Fibroblast of skin of right biceps (primary cell): ENCODE data around the gene ZNF175.
"Not testable (repeated sequence)": the region's sequence is repeated elsewhere in the genome, so short reads cannot be mapped to it uniquely, and the experiment has no call there.

ENCODE experiments used
- DNase-seq: peaks from one replicate; pipeline ENCODE4 v3.0.0-alpha.2; 2013

The ZNF175 gene

GRCh38 chr19:51592521-51592920 is 21.4 kb downstream of the ZNF175 start:
- DNase-seq = no peak

GRCh38 chr19:51593138-51593890 is 22.2 kb downstream of the ZNF175 start:
- DNase-seq = no peak

GRCh38 chr19:51593969-51594773 is 23.1 kb downstream of the ZNF175 start:
- peak; percentile 97 for DNase-seq

- no peak for DNase-seq
These were observed 23.7 kb downstream of the ZNF175 start for GRCh38 chr19:51594774-51595109.

GRCh38 chr19:51595190-51596175 is 24.4 kb downstream of the ZNF175 start:
- no peak for DNase-seq

- DNase-seq = no peak
These were observed 27.3 kb downstream of the ZNF175 start for GRCh38 chr19:51598159-51598915.

- DNase-seq = no peak
These were observed 28.0 kb downstream of the ZNF175 start for GRCh38 chr19:51599084-51599483.

GRCh38 chr19:51600940-51601580 is 30.0 kb downstream of the ZNF175 start:
- DNase-seq = no peak

- no peak for DNase-seq
These were observed 31.2 kb downstream of the ZNF175 start for GRCh38 chr19:51602189-51602854.

- DNase-seq = no peak
These were observed 36.0 kb downstream of the ZNF175 start for GRCh38 chr19:51607077-51607476.

- DNase-seq = peak; percentile 71
These were observed 37.0 kb downstream of the ZNF175 start for GRCh38 chr19:51607920-51608562.

GRCh38 chr19:51610576-51610975 is 39.5 kb downstream of the ZNF175 start:
- DNase-seq = no peak

- DNase-seq = no peak
These were observed 43.7 kb downstream of the ZNF175 start for GRCh38 chr19:51614789-51615188.

- DNase-seq = no peak
These were observed 44.9 kb downstream of the ZNF175 start for GRCh38 chr19:51615991-51616390.

GRCh38 chr19:51621178-51621577 is 50.1 kb downstream of the ZNF175 start:
- DNase-seq = no peak

- DNase-seq = no peak
These were observed 55.6 kb downstream of the ZNF175 start for GRCh38 chr19:51626675-51627074.

- DNase-seq = no peak
These were observed 56.5 kb downstream of the ZNF175 start for GRCh38 chr19:51627491-51628138.

- DNase-seq = no peak
These were observed 57.3 kb downstream of the ZNF175 start for GRCh38 chr19:51628153-51628939.

GRCh38 chr19:51630315-51630714 is 59.2 kb downstream of the ZNF175 start, which contains the start of gene SIGLEC5:
Gene SIGLEC5 (minus strand): TSS chr19:51630401. CDS start chr19:51630335, 66 bp downstream.
- DNase-seq = not testable (repeated sequence)
